ENCODE measurements around the gene MTRF1L.
"Not testable (repeated sequence)": the region's sequence is repeated elsewhere in the genome, so short reads cannot be mapped to it uniquely, and the experiment has no call there.

MTRF1L gene

GRCh38 chr6:153018355-153018754 lies 15.8 kb upstream of the MTRF1L start:
- Histone ChIP-seq H3K9me3 (ENCODE audit: low read depth, low read length) (no peaks in the 10 kb centered on the region), H3K36me3 (ENCODE audit: insufficient read depth, low read length) (no peaks in the 10 kb centered on the region), H3K4me3 (no peak overlapping the region), H3K9ac (ENCODE audit: insufficient read length) (no peak overlapping the region), H3K27ac (no peak overlapping the region)
- TF ChIP-seq POLR2AphosphoS5 (IDR thresholded peaks at IDR 0.05; ENCODE audit: borderline replicate concordance, low read depth, low read length), result no peak
- no peak for TF ChIP-seq FOXP2 (optimal IDR thresholded peaks at IDR 0.05; ENCODE audit: control extremely low read depth, extremely low read length, insufficient read depth)
- no peak for TF ChIP-seq EZH2 (IDR thresholded peaks at IDR 0.05)
- no peak for DNase-seq (ENCODE audit: low read depth, low spot score)

- TF ChIP-seq EZH2 (IDR thresholded peaks at IDR 0.05) (no peak), POLR2AphosphoS5 (IDR thresholded peaks at IDR 0.05; ENCODE audit: borderline replicate concordance, low read depth, low read length) (no peak), FOXP2 (optimal IDR thresholded peaks at IDR 0.05; ENCODE audit: control extremely low read depth, extremely low read length, insufficient read depth) (no peak)
- Histone ChIP-seq H3K4me3 (no peak overlapping the region), H3K27ac (no peak overlapping the region), H3K36me3 (ENCODE audit: insufficient read depth, low read length) (no peaks in the 10 kb centered on the region), H3K9ac (ENCODE audit: insufficient read length) (no peak overlapping the region), H3K9me3 (ENCODE audit: low read depth, low read length) (no peaks in the 10 kb centered on the region)
- DNase-seq (ENCODE audit: low read depth, low spot score), result no peak
Observed at GRCh38 chr6:153016846-153017245, 14.3 kb upstream of the MTRF1L start.

GRCh38 chr6:153015094-153015640 lies 12.7 kb upstream of the MTRF1L start:
- H3K9me3 ChIP-seq (ENCODE audit: low read depth, low read length), result no peaks in the 10 kb centered on the region
- TF ChIP-seq POLR2AphosphoS5 (IDR thresholded peaks at IDR 0.05; ENCODE audit: borderline replicate concordance, low read depth, low read length) (no peak), EZH2 (IDR thresholded peaks at IDR 0.05) (no peak), FOXP2 (optimal IDR thresholded peaks at IDR 0.05; ENCODE audit: control extremely low read depth, extremely low read length, insufficient read depth) (no peak)
- no peak for DNase-seq (ENCODE audit: low read depth, low spot score)

GRCh38 chr6:153013438-153013837 lies 10.9 kb upstream of the MTRF1L start:
- Histone ChIP-seq H3K4me3 (no peak overlapping the region), H3K9ac (ENCODE audit: insufficient read length) (no peak overlapping the region), H3K36me3 (ENCODE audit: insufficient read depth, low read length) (no peaks in the 10 kb centered on the region), H3K27ac (no peak overlapping the region), H3K9me3 (ENCODE audit: low read depth, low read length) (no peaks in the 10 kb centered on the region)
- DNase-seq (ENCODE audit: low read depth, low spot score), result no peak
- TF ChIP-seq FOXP2 (optimal IDR thresholded peaks at IDR 0.05; ENCODE audit: control extremely low read depth, extremely low read length, insufficient read depth) (no peak), POLR2AphosphoS5 (IDR thresholded peaks at IDR 0.05; ENCODE audit: borderline replicate concordance, low read depth, low read length) (no peak), EZH2 (IDR thresholded peaks at IDR 0.05) (no peak)

More at GRCh38 chr6:153015094-153015640, 12.7 kb upstream of the MTRF1L start:
- H3K27ac ChIP-seq, result no peak overlapping the region
- H3K9ac ChIP-seq (ENCODE audit: insufficient read length), result no peak overlapping the region
- no peak overlapping the region for H3K4me3 ChIP-seq
- no peaks in the 10 kb centered on the region for H3K36me3 ChIP-seq (ENCODE audit: insufficient read depth, low read length)

GRCh38 chr6:153012856-153013255 lies 10.3 kb upstream of the MTRF1L start:
- H3K9me3 ChIP-seq (ENCODE audit: low read depth, low read length), result no peaks in the 10 kb centered on the region
- no peak for TF ChIP-seq EZH2 (IDR thresholded peaks at IDR 0.05)
- TF ChIP-seq FOXP2 (optimal IDR thresholded peaks at IDR 0.05; ENCODE audit: control extremely low read depth, extremely low read length, insufficient read depth), result no peak
- no peak for TF ChIP-seq POLR2AphosphoS5 (IDR thresholded peaks at IDR 0.05; ENCODE audit: borderline replicate concordance, low read depth, low read length)
- no peak overlapping the region for H3K4me3 ChIP-seq
- H3K36me3 ChIP-seq (ENCODE audit: insufficient read depth, low read length), result no peaks in the 10 kb centered on the region
- no peak for DNase-seq (ENCODE audit: low read depth, low spot score)
- no peak overlapping the region for H3K27ac ChIP-seq
- H3K9ac ChIP-seq (ENCODE audit: insufficient read length), result no peak overlapping the region

- TF ChIP-seq POLR2AphosphoS5 (IDR thresholded peaks at IDR 0.05; ENCODE audit: borderline replicate concordance, low read depth, low read length), result no peak
- no peak for TF ChIP-seq FOXP2 (optimal IDR thresholded peaks at IDR 0.05; ENCODE audit: control extremely low read depth, extremely low read length, insufficient read depth)
- TF ChIP-seq EZH2 (IDR thresholded peaks at IDR 0.05), result no peak
- DNase-seq (ENCODE audit: low read depth, low spot score), result no peak
- no peaks in the 10 kb centered on the region for H3K9me3 ChIP-seq (ENCODE audit: low read depth, low read length)
- peak overlapping the region; percentile 95 for H3K9ac ChIP-seq (ENCODE audit: insufficient read length)
- H3K27ac ChIP-seq, result 0 out of 2 replicates have a peak overlapping the region, but pooled peaks have one; percentile 5
- peak overlapping the region; percentile 90 for H3K4me3 ChIP-seq
- H3K36me3 ChIP-seq (ENCODE audit: insufficient read depth, low read length), result peaks cover 19% of the 10 kb centered on the region; the same call in 1 of the 2 replicates
Observed at GRCh38 chr6:153003366-153003690, 819 bp upstream of the MTRF1L start.

GRCh38 chr6:153001767-153002612 lies 519 bp downstream of the MTRF1L start:
- TF ChIP-seq FOXP2 (optimal IDR thresholded peaks at IDR 0.05; ENCODE audit: control extremely low read depth, extremely low read length, insufficient read depth) (no peak), EZH2 (IDR thresholded peaks at IDR 0.05) (no peak), POLR2AphosphoS5 (IDR thresholded peaks at IDR 0.05; ENCODE audit: borderline replicate concordance, low read depth, low read length) (no peak)
- H3K9ac ChIP-seq (ENCODE audit: insufficient read length), result peak overlapping the region; percentile 95
- no peak for DNase-seq (ENCODE audit: low read depth, low spot score)
- peaks cover 31% of the 10 kb centered on the region for H3K36me3 ChIP-seq (ENCODE audit: insufficient read depth, low read length)
- H3K4me3 ChIP-seq, result peak overlapping the region; percentile 90
- peak overlapping the region; percentile 47 for H3K27ac ChIP-seq
- H3K9me3 ChIP-seq (ENCODE audit: low read depth, low read length), result no peaks in the 10 kb centered on the region

- DNase-seq (ENCODE audit: low read depth, low spot score); H3K27ac ChIP-seq; H3K9ac ChIP-seq (ENCODE audit: insufficient read length); H3K9me3 ChIP-seq (ENCODE audit: low read depth, low read length): not testable (repeated sequence)
- peaks cover 41% of the 10 kb centered on the region for H3K36me3 ChIP-seq (ENCODE audit: insufficient read depth, low read length)
- H3K4me3 ChIP-seq, result peak overlapping the region; percentile 90
Observed at GRCh38 chr6:153000790-153001189, 1.7 kb downstream of the MTRF1L start.
